Loucy (cell line): Measurements from ENCODE around the gene ITGB1BP1.
A peak's percentile ranks its signal among the peaks of the same experiment; 100 is the strongest.

Experiments
- H2AFZ ChIP-seq: fragments of 200-600 bp; sonication (generic); 2 replicates; pipeline ENCODE4 v1.6.0; 2016; ENCODE audit warnings: antibody characterized with exemption, mild to moderate bottlenecking, low read length, moderate library complexity
- H3F3A ChIP-seq: fragments of 200-600 bp; 2 replicates; pipeline ENCODE4 v1.6.0; 2016; ENCODE audit warnings: antibody characterized with exemption, low read depth, mild to moderate bottlenecking
- H3K27me3 ChIP-seq: fragments of 200-600 bp; sonication (generic); 2 replicates; pipeline ENCODE4 v1.6.1; 2014; ENCODE audit warnings: low read length, mild to moderate bottlenecking; ENCODE audit not compliant: insufficient read depth, poor library complexity, severe bottlenecking
- H3K36me3 ChIP-seq: fragments of 200-600 bp; sonication (generic); 2 replicates; pipeline ENCODE4 v1.6.1; 2016; ENCODE audit warnings: low read length; ENCODE audit not compliant: insufficient read depth
- H3K4me1 ChIP-seq: fragments of 200-600 bp; sonication (generic); 2 replicates; pipeline ENCODE4 v1.5.1; 2014; ENCODE audit warnings: low read length, mild to moderate bottlenecking; ENCODE audit not compliant: insufficient read depth, poor library complexity, severe bottlenecking
- H3K4me2 ChIP-seq: fragments of 200-600 bp; sonication (generic); 2 replicates; pipeline ENCODE4 v1.6.0; 2014; ENCODE audit warnings: antibody characterized with exemption, low read length, low read depth, mild to moderate bottlenecking; ENCODE audit not compliant: poor library complexity, severe bottlenecking
- H3K4me3 ChIP-seq: fragments of 200-600 bp; sonication (generic); 2 replicates; pipeline ENCODE4 v1.5.1; 2014; ENCODE audit warnings: low read length, mild to moderate bottlenecking, mixed read lengths; ENCODE audit not compliant: poor library complexity, severe bottlenecking
- H3K79me2 ChIP-seq: fragments of 200-600 bp; sonication (generic); 2 replicates; pipeline ENCODE4 v1.6.1; 2014; ENCODE audit warnings: low read length; ENCODE audit not compliant: insufficient read depth
- H3K9ac ChIP-seq: fragments of 200-600 bp; sonication (generic); 2 replicates; pipeline ENCODE4 v1.6.0; 2014; ENCODE audit warnings: mild to moderate bottlenecking, low read depth, low read length, moderate library complexity; ENCODE audit not compliant: poor library complexity, severe bottlenecking
- H3K9me2 ChIP-seq: fragments of 200-600 bp; sonication (generic); replicated peaks from 2 replicates; pipeline ENCODE4 v1.6.1; 2016; ENCODE audit warnings: low read depth, low read length, mixed read lengths
- H3K9me3 ChIP-seq: fragments of 200-600 bp; sonication (generic); 2 replicates; pipeline ENCODE4 v1.6.1; 2014; ENCODE audit warnings: mild to moderate bottlenecking, antibody characterized with exemption, low read length, low read depth; ENCODE audit not compliant: insufficient read depth
- H4K20me1 ChIP-seq: fragments of 200-600 bp; sonication (generic); 2 replicates; pipeline ENCODE4 v1.6.0; 2014; ENCODE audit warnings: antibody characterized with exemption, low read length, mild to moderate bottlenecking; ENCODE audit not compliant: insufficient read depth, poor library complexity, severe bottlenecking
- CTCF ChIP-seq: fragments of 200-600 bp; sonication (generic); conservative IDR thresholded peaks from 2 replicates; pipeline ENCODE4 v1.5.1; 2014; ENCODE audit warnings: mild to moderate bottlenecking, antibody characterized with exemption, low read length
- EZH2phosphoT487 ChIP-seq: fragments of 200-600 bp; IDR thresholded peaks from 2 replicates; pipeline ENCODE4 v1.6.1; 2018; ENCODE audit warnings: antibody characterized with exemption, mild to moderate bottlenecking, moderate library complexity, borderline replicate concordance

ITGB1BP1 gene

GRCh38 chr2:9423100-9423921, at the start of gene ITGB1BP1, which contains the start of gene CPSF3:
Gene ITGB1BP1, minus strand, starts transcription at chr2:9423528. Its CDS starts 4,831 bp downstream, at chr2:9418697.
Gene CPSF3, plus strand, starts transcription at chr2:9423654. Its CDS starts 120 bp downstream, at chr2:9423774.
- Histone ChIP-seq H3K4me3 (peak within 1 kb of the TSS; percentile 95), H3K27me3 (no peaks in the 10 kb centered on the region), H3K4me2 (peak within 1 kb of the TSS; percentile 91), H3K79me2 (peaks cover 66% of the 10 kb centered on the region), H3F3A (no peaks in the 10 kb centered on the region), H3K9me3 (no peaks in the 10 kb centered on the region), H3K9me2 (no peaks in the 10 kb centered on the region), H3K4me1 (peaks cover 40% of the 10 kb centered on the region), H4K20me1 (peaks cover 10% of the 10 kb centered on the region), H2AFZ (peak within 1 kb of the TSS; percentile 96), H3K9ac (peak within 1 kb of the TSS; percentile 98), H3K36me3 (no peaks in the 10 kb centered on the region)
- TF ChIP-seq EZH2phosphoT487: no peak
- no peak for TF ChIP-seq CTCF

GRCh38 chr2:9472511-9472910, 49.2 kb upstream of the ITGB1BP1 start:
- Histone ChIP-seq H4K20me1 (peaks cover 5% of the 10 kb centered on the region), H3K9me2 (no peaks in the 10 kb centered on the region), H3K4me2 (no peak overlapping the region), H3K9ac (no peak overlapping the region), H3K36me3 (peaks cover 21% of the 10 kb centered on the region; the same call in 1 of the 2 replicates), H3K4me3 (no peak overlapping the region), H2AFZ (no peak overlapping the region), H3K9me3 (no peaks in the 10 kb centered on the region), H3K27me3 (no peaks in the 10 kb centered on the region), H3K79me2 (peaks cover 18% of the 10 kb centered on the region; the same call in 1 of the 2 replicates), H3K4me1 (peaks cover 19% of the 10 kb centered on the region), H3F3A (no peaks in the 10 kb centered on the region)
- no peak for TF ChIP-seq EZH2phosphoT487

- Histone ChIP-seq H3K9me3 (no peaks in the 10 kb centered on the region), H3K9me2 (no peaks in the 10 kb centered on the region), H3K4me2 (no peak overlapping the region), H4K20me1 (peaks cover 5% of the 10 kb centered on the region), H3K79me2 (peaks cover 14% of the 10 kb centered on the region; the same call in 1 of the 2 replicates), H3F3A (no peaks in the 10 kb centered on the region), H2AFZ (no peak overlapping the region), H3K4me1 (peaks cover 7% of the 10 kb centered on the region), H3K36me3 (peaks cover 22% of the 10 kb centered on the region; the same call in 1 of the 2 replicates), H3K27me3 (no peaks in the 10 kb centered on the region), H3K9ac (no peak overlapping the region), H3K4me3 (no peak overlapping the region)
- TF ChIP-seq CTCF (no peak), EZH2phosphoT487 (no peak)
Measured at GRCh38 chr2:9471206-9471605, 47.9 kb upstream of the ITGB1BP1 start.
